ENCODE measurements around the gene PTGS2. TPM values are rescaled to one million over a fixed set of nuclear protein-coding genes. Genes with fewer than 3 reads are reported as not detected.
"Not testable (repeated sequence)": the region's sequence is repeated elsewhere in the genome, so short reads cannot be mapped to it uniquely, and the experiment has no call there.

Gene PTGS2
- total RNA-seq, 6 experiments from 2014 or later = 0.09 to 3.0 (median 0.42) TPM

DNA sequence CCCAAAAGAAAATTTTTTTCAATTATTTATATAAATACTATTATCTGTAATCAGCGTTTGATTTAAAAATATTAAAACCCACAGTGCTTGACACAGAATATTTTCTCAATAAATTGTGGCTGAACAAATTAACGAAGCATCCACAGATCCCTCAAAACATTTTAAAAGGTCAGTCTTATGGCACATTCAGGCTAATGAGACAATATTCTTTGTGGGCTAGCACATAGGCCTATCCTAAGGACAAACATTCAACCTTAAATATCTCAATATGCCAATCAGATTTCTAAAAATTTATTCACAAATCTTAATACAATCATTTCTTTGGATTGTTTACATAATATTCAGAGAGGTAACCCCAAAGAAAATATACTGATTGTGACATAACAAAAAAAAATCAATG, 8.1 kb downstream of the PTGS2 start:
- Histone ChIP-seq H3K9me3 (no peaks in the 10 kb centered on the region), H3K4me1 (no peaks in the 10 kb centered on the region), H3K27me3 (peaks cover 0 to 4% of the 10 kb centered on the region in 2 donors), H3K27ac (no peak overlapping the region), H3K4me3 (no peak overlapping the region), H3K36me3 (peaks cover 0 to 4% (median 0%) of the 10 kb centered on the region in 4 donors)
- intact Hi-C loops (cut with DNase I) = no loop called here
- TF ChIP-seq, protein P1, sequence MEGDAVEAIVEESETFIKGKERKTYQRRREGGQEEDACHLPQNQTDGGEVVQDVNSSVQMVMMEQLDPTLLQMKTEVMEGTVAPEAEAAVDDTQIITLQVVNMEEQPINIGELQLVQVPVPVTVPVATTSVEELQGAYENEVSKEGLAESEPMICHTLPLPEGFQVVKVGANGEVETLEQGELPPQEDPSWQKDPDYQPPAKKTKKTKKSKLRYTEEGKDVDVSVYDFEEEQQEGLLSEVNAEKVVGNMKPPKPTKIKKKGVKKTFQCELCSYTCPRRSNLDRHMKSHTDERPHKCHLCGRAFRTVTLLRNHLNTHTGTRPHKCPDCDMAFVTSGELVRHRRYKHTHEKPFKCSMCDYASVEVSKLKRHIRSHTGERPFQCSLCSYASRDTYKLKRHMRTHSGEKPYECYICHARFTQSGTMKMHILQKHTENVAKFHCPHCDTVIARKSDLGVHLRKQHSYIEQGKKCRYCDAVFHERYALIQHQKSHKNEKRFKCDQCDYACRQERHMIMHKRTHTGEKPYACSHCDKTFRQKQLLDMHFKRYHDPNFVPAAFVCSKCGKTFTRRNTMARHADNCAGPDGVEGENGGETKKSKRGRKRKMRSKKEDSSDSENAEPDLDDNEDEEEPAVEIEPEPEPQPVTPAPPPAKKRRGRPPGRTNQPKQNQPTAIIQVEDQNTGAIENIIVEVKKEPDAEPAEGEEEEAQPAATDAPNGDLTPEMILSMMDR (IDR thresholded peaks at IDR 0.05) = no peak
- TF ChIP-seq POLR2A (IDR thresholded peaks at IDR 0.05) = no peak
- DNase-seq (no peak), ATAC-seq (no peak)
- WGBS (ENCODE audit: insufficient coverage, low coverage, low lambda C conversion rate, missing lambda C conversion rate) = 58% methylated on average over 2 of the region's 2 CpGs

DNA sequence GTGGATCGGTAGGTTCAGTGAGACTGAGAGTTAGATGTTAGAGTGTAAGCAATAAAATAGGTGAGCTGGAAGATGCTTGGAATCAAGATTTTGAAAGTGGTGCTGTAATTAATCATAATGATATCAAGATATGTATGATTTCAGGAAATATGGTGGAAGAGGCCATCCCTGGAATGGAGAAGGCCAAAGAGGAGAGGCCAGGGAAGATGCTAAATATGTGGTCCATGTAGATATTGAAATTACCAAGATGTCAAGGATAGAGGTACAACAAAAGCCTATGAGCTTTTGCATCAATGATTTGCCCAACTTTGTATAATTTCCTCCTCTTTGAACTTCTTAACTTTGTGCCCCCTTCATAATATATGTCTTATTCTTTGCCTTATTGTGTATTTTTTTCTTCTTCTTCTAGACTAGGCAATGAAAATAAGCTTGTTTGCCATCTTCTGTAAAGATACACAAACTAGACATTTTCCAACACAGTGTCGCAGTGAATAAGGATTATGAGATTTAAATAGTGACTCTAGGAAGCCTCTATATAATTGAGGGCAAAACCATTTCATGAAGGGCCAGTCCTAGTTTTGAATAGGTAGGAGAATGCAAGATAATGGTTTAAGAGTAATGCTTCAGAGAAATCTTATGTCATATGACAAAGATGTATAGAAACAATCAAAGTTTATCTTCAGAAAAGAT, 8.9 kb downstream of the PTGS2 start:
- no peak for ATAC-seq
- no peaks in the 10 kb centered on the region for H3K9me3 ChIP-seq
- no peak for DNase-seq
- TF ChIP-seq, protein P1 (IDR thresholded peaks at IDR 0.05) = no peak
- TF ChIP-seq POLR2A (IDR thresholded peaks at IDR 0.05) = no peak
- peaks cover 0 to under 1% of the 10 kb centered on the region in 2 donors for H3K27me3 ChIP-seq
- H3K4me3 ChIP-seq = no peak overlapping the region
- WGBS (ENCODE audit: insufficient coverage, low coverage, low lambda C conversion rate, missing lambda C conversion rate) = 77% methylated on average over 2 of the region's 2 CpGs
- intact Hi-C loops (cut with DNase I) = no loop called here
- H3K4me1 ChIP-seq = no peaks in the 10 kb centered on the region
- H3K27ac ChIP-seq = no peak overlapping the region
- H3K36me3 ChIP-seq = peaks cover 0 to 4% (median 0%) of the 10 kb centered on the region in 4 donors

DNA sequence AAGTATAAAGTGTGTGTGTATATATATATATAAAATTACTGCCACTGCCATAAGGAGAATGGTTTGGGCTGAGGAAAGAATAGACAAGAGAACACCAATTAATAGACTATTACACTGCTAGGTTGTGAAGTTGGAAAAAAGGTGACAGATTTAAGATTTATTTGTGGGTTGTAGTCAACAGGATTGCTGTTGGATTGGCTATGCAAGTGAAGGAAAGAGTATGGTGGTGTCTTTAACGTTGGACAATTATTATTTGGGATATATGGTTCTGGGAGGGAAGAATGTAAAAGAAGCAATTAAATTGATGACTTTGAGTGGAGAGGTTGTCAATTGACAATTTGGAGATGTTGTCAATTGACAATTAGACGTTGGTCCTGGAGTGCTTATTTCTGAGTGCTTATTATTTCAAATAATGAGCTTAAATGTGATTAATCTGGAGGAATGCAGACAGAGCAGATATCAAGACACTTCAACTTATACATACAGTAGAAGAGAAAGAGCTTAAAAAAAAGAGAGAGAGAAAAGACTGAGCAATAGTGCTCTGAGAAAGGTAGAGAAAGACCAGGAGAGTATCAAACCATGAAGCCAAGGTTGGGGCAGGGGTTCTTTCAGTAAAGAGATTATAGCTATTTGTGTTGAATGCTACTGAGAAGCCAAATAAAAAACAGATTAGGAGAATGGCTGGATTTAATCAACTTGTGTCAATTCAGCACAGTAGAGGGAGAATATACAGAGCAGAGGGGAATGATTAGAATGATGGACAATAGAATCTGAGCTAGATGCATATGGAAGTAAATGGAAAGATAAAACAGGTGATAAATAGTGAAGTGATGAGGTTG, 9.7 kb downstream of the PTGS2 start:
- no peak for DNase-seq
- 17% methylated on average over 2 of the region's 2 CpGs for WGBS (ENCODE audit: insufficient coverage, low coverage, low lambda C conversion rate, missing lambda C conversion rate)
- ATAC-seq = no peak
- Histone ChIP-seq H3K9me3 (no peaks in the 10 kb centered on the region), H3K27me3 (no peaks in the 10 kb centered on the region), H3K4me1 (no peaks in the 10 kb centered on the region), H3K36me3 (peaks cover 0 to 4% (median 0%) of the 10 kb centered on the region in 4 donors), H3K4me3 (no peak overlapping the region), H3K27ac (no peak overlapping the region)
- intact Hi-C loops (cut with DNase I) = no loop called here
- TF ChIP-seq, protein P1 (IDR thresholded peaks at IDR 0.05) = no peak
- no peak for TF ChIP-seq POLR2A (IDR thresholded peaks at IDR 0.05)

DNA sequence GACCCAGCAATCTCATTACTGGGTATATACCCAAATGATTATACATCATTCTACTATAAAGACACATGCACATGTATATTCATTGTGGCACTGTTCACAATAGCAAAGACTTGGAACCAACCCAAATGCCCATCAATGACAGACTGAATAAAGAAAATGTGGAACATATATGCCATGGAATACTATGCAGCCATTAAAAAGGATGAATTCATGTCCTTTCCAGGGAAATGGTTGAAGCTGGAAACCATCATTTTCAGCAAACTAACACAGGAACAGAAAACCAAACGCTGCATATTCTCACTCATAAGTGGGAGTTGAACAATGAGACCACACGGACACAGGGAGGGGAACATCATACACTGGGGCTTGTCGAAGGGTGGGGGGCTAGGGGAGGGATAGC, 10.4 kb downstream of the PTGS2 start:
- H3K4me3 ChIP-seq; H3K27me3 ChIP-seq; intact Hi-C loops (cut with DNase I); DNase-seq; ATAC-seq; H3K36me3 ChIP-seq; H3K27ac ChIP-seq; H3K9me3 ChIP-seq; H3K4me1 ChIP-seq: not testable (repeated sequence)
- WGBS (ENCODE audit: insufficient coverage, low coverage, low lambda C conversion rate, missing lambda C conversion rate) = 75% methylated on average over 3 of the region's 3 CpGs

DNA sequence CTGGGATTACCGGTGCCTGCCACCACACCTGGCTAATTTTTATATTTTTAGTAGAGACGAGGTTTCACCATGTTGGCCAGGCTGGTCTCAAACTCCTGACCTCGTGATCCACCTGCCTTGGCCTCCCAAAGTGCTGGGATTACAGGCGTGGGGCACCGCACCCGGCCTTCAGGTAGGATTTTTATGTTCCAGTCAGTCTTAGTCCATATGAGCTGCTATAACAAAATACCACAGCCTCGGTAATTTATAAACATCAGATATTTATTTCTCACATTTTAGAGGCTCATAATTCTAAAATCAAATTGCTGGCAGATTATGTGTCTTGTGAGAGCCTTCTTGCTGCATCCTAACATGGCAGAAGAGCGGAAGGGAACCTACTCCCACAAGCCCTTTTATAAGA, 16.0 kb downstream of the PTGS2 start:
- ATAC-seq; intact Hi-C loops (cut with DNase I); H3K4me3 ChIP-seq; H3K9me3 ChIP-seq; H3K27me3 ChIP-seq; H3K4me1 ChIP-seq; H3K27ac ChIP-seq; H3K36me3 ChIP-seq; DNase-seq: not testable (repeated sequence)
- WGBS (ENCODE audit: insufficient coverage, low coverage, low lambda C conversion rate, missing lambda C conversion rate) = 59% methylated on average over 7 of the region's 8 CpGs
